SK-N-SH (cell line): ENCODE results near the gene PIP4K2A.
"Not testable (repeated sequence)": the region's sequence is repeated elsewhere in the genome, so short reads cannot be mapped to it uniquely, and the experiment has no call there.

Experiments
- CTCF ChIP-seq: fragments of 200-600 bp; sonication (generic); IDR thresholded peaks from 2 replicates; pipeline ENCODE4 v1.6.1; 2017; ENCODE audit warnings: antibody characterized with exemption, mild to moderate bottlenecking, moderate library complexity
- GABPA ChIP-seq: IDR thresholded peaks from 2 replicates; pipeline ENCODE4 v1.4.0; 2012; ENCODE audit warnings: low read depth, mild to moderate bottlenecking
- JUND ChIP-seq: IDR thresholded peaks from 2 replicates; pipeline ENCODE4 v1.4.0; 2012
- NRF1 ChIP-seq: IDR thresholded peaks from 2 replicates; pipeline ENCODE4 v1.6.1; 2012; ENCODE audit warnings: low read depth, mild to moderate bottlenecking, low read length
- POLR2AphosphoS5 ChIP-seq: IDR thresholded peaks from 2 replicates; pipeline ENCODE4 v1.6.1; 2012; ENCODE audit warnings: low read depth, low read length
- RFX5 ChIP-seq: IDR thresholded peaks from 2 replicates; pipeline ENCODE4 v1.6.1; 2012; ENCODE audit warnings: mild to moderate bottlenecking, improper control_type of control experiment, low read length
- TF ChIP-seq, protein P1 (sequence below): fragments of 150-350 bp; IDR thresholded peaks from 2 replicates; pipeline ENCODE4 v1.6.1; 2017; ENCODE audit warnings: antibody characterized with exemption, low read length, low read depth, borderline replicate concordance

DNA sequence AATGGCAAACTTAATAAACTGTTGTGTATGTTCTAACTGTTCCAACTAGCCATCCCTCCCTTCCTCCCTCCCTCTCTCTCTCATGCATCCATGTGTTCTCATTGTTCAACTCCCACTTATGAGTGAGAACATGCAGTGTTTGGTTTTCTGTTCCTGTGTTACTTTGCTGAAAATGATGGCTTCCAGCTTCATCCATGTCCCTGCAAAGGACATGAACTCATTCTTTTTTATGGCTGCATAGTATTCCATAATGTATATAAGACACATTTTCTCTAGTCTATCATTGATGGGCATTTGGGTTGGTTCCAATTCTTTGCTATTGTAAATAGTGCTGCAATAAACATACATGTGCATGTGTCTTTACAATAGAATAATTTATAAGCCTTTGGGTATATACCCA lies 193.7 kb downstream of the PIP4K2A start:
- not testable (repeated sequence) for TF ChIP-seq GABPA, NRF1, POLR2AphosphoS5, CTCF, JUND, RFX5
- TF ChIP-seq, protein P1, sequence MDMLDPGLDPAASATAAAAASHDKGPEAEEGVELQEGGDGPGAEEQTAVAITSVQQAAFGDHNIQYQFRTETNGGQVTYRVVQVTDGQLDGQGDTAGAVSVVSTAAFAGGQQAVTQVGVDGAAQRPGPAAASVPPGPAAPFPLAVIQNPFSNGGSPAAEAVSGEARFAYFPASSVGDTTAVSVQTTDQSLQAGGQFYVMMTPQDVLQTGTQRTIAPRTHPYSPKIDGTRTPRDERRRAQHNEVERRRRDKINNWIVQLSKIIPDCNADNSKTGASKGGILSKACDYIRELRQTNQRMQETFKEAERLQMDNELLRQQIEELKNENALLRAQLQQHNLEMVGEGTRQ, result not testable (repeated sequence)
